Fibroblast of villous mesenchyme (primary cell): ENCODE measurements around the gene ABCA1. TPM values are rescaled to one million over a fixed set of nuclear protein-coding genes. Genes with fewer than 3 reads are reported as not detected.

ENCODE experiments used
- DNase-seq: peaks from one replicate; pipeline ENCODE4 v3.0.0-alpha.2; 2010; ENCODE audit warnings: low read depth
- H3K4me3 ChIP-seq: 2 replicates; pipeline ENCODE4 v1.5.1; 2011; ENCODE audit warnings: low read depth, mild to moderate bottlenecking, low read length
- CTCF ChIP-seq: IDR thresholded peaks from 2 replicates; pipeline ENCODE4 v1.5.1; 2012; ENCODE audit warnings: low read depth, mild to moderate bottlenecking, low read length; ENCODE audit not compliant: insufficient read depth
- total RNA-seq: library from RNA; depleted of rRNA; stranded (reverse); fragments of >200 nt; gene quantifications from 2 replicates; pipeline ENCODE4 v1.2.3, GENCODE V29; 2012

ABCA1 gene
- total RNA-seq, 1 donor: 132 TPM

GRCh38 chr9:104864675-104865104, 63.3 kb downstream of the ABCA1 start:
- TF ChIP-seq CTCF: no peak
- peak; percentile 98 for DNase-seq
- no peak overlapping the region for H3K4me3 ChIP-seq

GRCh38 chr9:104863180-104863883, 64.6 kb downstream of the ABCA1 start:
- TF ChIP-seq CTCF: peak; percentile 89
- H3K4me3 ChIP-seq: no peak overlapping the region
- peak; percentile 87 for DNase-seq

- no peak for DNase-seq
- no peak overlapping the region for H3K4me3 ChIP-seq
- TF ChIP-seq CTCF: no peak
These were observed 66.6 kb downstream of the ABCA1 start for GRCh38 chr9:104861397-104861796.

GRCh38 chr9:104860263-104860662, 67.7 kb downstream of the ABCA1 start:
- peak; percentile 43 for DNase-seq
- no peak for TF ChIP-seq CTCF
- H3K4me3 ChIP-seq: no peak overlapping the region

GRCh38 chr9:104858846-104859245, 69.1 kb downstream of the ABCA1 start:
- no peak overlapping the region for H3K4me3 ChIP-seq
- DNase-seq: peak; percentile 63
- no peak for TF ChIP-seq CTCF

GRCh38 chr9:104858271-104858670, 69.7 kb downstream of the ABCA1 start:
- peak; percentile 39 for DNase-seq
- TF ChIP-seq CTCF: no peak
- H3K4me3 ChIP-seq: no peak overlapping the region
